ENCODE data around the gene PAK5. TPM values are rescaled to one million over a fixed set of nuclear protein-coding genes. Genes with fewer than 3 reads are reported as not detected.
A peak's percentile ranks its signal among the peaks of the same experiment; 100 is the strongest.

Gene PAK5
- total and polyA plus RNA-seq, 9 of the 15 experiments (the other 6 are each of a cell fraction or from before 2014, with no cell fraction given): not detected

GRCh38 chr20:9551808-9552550, 286.9 kb downstream of the PAK5 start:
- TF ChIP-seq ATF3 (IDR thresholded peaks at IDR 0.05) (no peak), ATF3 (CRISPR knock-in tag; conservative IDR thresholded peaks at IDR 0.05) (no peak), NFIC (IDR thresholded peaks at IDR 0.05) (peak; percentile 66), IRF9 (tag; IDR thresholded peaks at IDR 0.05) (no peak), RBM15 (IDR thresholded peaks at IDR 0.05; ENCODE audit: insufficient read depth, low read length) (no peak), ELK3 (CRISPR knock-in tag; IDR thresholded peaks at IDR 0.05) (no peak)
- 0% methylated on average over 4 of the region's 4 CpGs for WGBS (ENCODE audit: insufficient coverage, low coverage, missing lambda C conversion rate)
- no peak overlapping the region for H3K4me2 ChIP-seq (ENCODE audit: insufficient read depth, low read length)
- FAIRE-seq: no peak
- in situ Hi-C loops (cut with MboI): no loop called here
- H4K20me1 ChIP-seq (replicated peaks; ENCODE audit: control insufficient read depth, insufficient read depth, low read length): no peaks in the 10 kb centered on the region
- intact Hi-C loops (cut with micrococcal nuclease): no loop called here
- no peak overlapping the region for H3K27ac ChIP-seq (ENCODE audit: extremely low read depth, low read depth, low read length)
- POLR2A ChIA-PET: no interaction called here
- no peak overlapping the region for H3K9ac ChIP-seq (ENCODE audit: insufficient read depth in 1 of 2, low read depth in 2 of 2, low read length in 2 of 2)
- BruUV-seq (replicated peaks): no TSS peak
- DNase-seq (ENCODE audit: extremely low read depth in 1 of 4, low spot score in 3 of 4): no peak
- H3K36me3 ChIP-seq (ENCODE audit: control insufficient read depth, insufficient read depth, low read length): no peaks in the 10 kb centered on the region
- H3K79me2 ChIP-seq (ENCODE audit: control insufficient read depth, insufficient read depth, low read length): no peaks in the 10 kb centered on the region
- no peaks in the 10 kb centered on the region for H3K27me3 ChIP-seq (ENCODE audit: control insufficient read depth in 2 of 2, insufficient read depth in 2 of 2, low read length in 2 of 2)
- no peak for ATAC-seq
- H3K4me1 ChIP-seq (replicated peaks in 1 of 2; ENCODE audit: control insufficient read depth in 2 of 2, insufficient read depth in 2 of 2, low read length in 2 of 2): no peaks in the 10 kb centered on the region
- no peaks in the 10 kb centered on the region for H3K9me3 ChIP-seq (replicated peaks; ENCODE audit: control insufficient read depth, insufficient read depth, low read depth, low read length)
- H3K4me3 ChIP-seq: no peak overlapping the region
- no peaks in the 10 kb centered on the region for H3K9me1 ChIP-seq (ENCODE audit: control insufficient read depth, insufficient read depth, low read length)
- CTCF ChIA-PET (ENCODE audit: low intra/inter-chr PET ratio): no interaction called here
- no peak overlapping the region for H2AFZ ChIP-seq (ENCODE audit: low read depth, low read length)
